GM18511 (cell line): ENCODE measurements around the gene FLT1.

Experiments
- ATAC-seq: cut with Tn5 transposase; IDR thresholded peaks from one replicate; pipeline ENCODE4 v1.9.1; 2021; ENCODE audit warnings: mild to moderate bottlenecking, moderate library complexity; ENCODE audit not compliant: unreplicated experiment

FLT1 gene

GRCh38 chr13:28322256-28322905 lies 172.5 kb downstream of the FLT1 start:
- ATAC-seq: no peak

- no peak for ATAC-seq
Observed at GRCh38 chr13:28321756-28322155, 173.2 kb downstream of the FLT1 start.

- no peak for ATAC-seq
Observed at GRCh38 chr13:28320884-28321574, 173.9 kb downstream of the FLT1 start.

DNA sequence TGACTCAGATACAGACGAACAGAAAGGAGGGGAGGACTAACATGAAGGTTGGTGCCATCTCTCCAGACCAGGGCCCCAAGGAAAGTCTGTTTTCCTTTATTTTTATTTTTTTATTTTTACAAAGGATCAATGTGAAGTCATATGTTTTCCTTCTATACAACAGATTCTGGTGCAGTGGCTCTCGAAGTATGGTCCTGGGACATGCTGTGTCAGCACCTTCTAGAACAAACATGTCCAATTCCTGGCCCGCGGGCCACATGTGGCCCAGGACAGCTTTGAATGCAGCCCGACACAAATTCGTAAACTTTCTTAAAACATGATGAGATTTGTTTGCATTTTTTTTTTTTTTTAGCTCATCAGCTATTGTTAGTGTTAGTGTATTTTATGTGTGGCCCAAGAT lies 174.7 kb downstream of the FLT1 start:
- no peak for ATAC-seq

DNA sequence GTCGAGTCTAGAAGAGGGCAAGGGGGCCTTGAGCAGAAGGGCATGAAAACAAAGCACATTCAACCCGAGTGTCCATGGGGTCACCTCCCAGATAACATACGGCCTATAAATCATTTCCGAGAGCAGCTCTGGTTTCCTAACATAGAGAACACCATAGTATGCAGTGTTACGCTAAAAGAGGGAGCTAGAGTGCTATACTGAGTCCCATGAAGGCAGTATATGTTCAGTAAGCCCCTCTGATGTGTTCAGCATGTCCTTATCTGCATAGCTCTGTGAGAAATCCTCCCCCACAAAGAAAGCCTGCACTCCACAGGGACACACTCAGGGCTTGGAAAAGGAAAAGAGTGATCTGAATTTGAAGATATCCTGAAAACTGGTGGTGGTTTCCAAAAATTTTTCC lies 175.4 kb downstream of the FLT1 start:
- ATAC-seq: no peak

DNA sequence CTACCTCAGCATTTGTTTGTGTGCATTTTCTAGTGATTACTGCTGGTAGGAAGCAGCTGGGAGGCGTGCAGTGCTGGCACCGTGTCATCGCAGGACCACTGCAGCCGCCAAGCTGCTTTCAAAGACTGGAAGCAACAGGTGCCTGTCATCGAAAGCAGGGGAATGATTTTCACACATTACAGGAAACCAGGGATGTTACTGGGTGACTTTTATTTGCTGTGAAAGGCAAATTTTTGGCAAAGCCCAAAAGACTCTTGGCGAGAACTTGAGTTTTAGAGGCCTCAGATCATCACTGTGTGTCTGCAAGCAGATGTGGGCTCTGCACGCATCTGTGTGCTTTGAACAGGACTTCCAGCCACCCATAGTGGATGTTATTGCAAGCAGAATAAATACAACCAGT lies 176.4 kb downstream of the FLT1 start:
- no peak for ATAC-seq

DNA sequence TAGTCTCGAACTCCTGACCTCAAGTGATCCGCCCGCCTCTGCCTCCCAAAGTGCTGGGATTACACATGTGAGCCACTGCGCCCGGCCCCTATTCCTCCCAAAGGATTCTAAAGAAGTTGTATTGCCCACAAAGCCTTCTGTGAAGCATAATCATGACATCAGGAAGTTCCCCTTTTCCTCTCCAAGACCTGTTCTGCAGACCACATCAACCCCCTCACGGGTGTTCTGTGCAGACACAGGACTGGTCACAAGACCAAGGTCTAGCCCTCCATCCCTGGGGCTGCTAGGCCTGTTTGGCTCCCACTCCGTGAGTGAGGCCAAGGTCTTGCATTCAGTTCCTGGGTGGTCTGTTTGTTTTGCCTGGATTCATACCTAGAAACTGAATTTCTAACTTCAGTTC lies 178.1 kb downstream of the FLT1 start:
- ATAC-seq: no peak

GRCh38 chr13:28316129-28316528 lies 178.8 kb downstream of the FLT1 start:
- no peak for ATAC-seq

GRCh38 chr13:28314879-28315278 lies 180.0 kb downstream of the FLT1 start:
- ATAC-seq: no peak

DNA sequence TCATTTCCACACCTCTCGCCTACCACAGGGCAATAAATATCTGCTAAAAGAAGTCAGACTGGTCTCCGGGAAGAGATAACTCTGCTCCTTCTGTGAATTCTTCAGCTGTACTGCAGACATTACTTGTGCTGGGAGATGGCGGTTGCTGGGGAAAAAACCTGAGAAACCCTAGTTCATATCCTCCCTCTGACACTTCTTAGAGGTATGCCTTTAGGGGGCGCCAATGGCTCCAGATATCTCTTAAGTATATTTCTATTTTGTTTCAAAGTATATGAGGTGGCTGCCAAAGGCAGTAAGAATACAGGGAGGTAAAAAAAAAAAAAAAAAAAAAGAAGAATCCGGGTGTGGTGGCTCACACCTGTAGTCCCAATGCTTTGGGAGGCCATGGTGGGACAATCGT lies 181.3 kb downstream of the FLT1 start:
- no peak for ATAC-seq

DNA sequence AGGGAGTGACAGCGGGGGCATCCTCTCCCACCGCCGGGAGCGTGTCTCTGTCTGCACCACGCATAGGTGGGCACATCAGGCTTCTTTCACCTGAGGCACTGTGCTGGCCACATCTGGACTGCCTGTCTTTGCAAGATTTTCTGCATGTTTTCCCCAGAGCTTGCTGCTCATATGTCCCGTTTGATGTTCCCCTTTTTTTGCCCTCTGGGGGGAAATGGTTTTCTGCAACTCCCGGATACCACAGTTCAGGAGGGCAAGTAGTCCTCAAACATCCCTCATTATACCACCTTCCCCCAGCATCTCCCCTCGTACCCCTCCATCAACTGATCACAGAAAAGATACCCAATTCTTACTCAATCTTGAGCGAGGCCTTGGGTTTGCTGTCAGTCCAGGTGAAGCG lies 188.6 kb downstream of the FLT1 start:
- no peak for ATAC-seq

DNA sequence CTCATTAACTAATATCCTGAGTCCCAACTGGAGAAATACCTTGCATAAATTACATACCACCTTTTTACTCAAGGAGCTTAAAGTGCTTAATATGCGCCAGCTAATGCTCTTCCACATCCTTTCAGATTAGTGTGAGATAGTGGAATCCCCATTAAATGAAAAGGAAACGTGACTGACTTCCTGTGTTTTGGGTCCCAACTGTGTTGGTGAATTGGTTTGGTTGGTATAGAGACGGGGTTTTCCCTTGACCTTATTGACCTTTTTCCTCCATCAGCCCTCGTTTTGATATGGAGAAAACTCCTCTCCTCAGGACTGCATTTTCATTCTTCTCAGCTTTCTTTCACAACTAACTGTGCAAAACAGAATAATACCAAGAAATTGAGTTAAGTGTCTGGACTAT lies 193.1 kb downstream of the FLT1 start:
- no peak for ATAC-seq

- no peak for ATAC-seq
Observed at GRCh38 chr13:28299916-28300315, 195.0 kb downstream of the FLT1 start.

- no peak for ATAC-seq
Observed at GRCh38 chr13:28297341-28297740, 197.6 kb downstream of the FLT1 start.

DNA sequence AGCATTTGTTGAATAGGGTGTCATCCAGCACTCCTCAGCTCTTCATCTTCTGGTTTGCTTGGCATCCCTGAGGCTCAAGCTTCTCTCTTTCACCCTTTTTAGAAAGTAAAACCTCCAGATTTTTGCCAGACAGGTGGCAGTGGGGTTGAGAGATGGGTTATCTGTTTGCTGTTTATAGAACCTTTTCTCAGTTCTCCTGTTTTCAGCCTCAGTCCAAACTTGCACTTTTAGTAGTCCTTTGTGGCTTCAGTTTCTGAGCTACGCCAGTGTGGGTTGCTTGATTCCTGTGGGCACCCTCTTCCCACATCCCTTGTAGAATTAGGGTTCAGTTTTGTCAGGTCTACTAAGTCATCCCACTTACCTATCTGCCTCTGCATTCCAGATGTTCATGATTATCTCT lies 208.7 kb downstream of the FLT1 start:
- peak; percentile 60 for ATAC-seq

DNA sequence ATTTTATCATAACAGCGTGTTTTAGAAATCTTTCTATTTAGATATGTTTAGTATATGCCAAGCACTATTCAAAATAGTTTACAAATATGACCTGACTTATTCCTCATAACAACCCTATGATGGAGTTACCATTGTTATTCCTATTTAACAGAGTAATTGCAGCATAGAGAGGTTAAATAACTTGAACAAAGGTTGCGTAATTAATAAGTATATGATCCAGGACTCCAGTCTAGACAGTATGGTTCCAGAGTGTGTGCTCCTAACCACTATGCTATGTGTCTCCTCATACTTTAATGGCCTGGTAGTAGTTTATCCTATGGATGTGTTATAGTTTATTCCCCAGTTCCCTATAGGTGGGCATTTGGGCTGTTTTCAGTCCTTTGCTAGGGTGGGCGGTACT lies 211.3 kb downstream of the FLT1 start:
- ATAC-seq: no peak

DNA sequence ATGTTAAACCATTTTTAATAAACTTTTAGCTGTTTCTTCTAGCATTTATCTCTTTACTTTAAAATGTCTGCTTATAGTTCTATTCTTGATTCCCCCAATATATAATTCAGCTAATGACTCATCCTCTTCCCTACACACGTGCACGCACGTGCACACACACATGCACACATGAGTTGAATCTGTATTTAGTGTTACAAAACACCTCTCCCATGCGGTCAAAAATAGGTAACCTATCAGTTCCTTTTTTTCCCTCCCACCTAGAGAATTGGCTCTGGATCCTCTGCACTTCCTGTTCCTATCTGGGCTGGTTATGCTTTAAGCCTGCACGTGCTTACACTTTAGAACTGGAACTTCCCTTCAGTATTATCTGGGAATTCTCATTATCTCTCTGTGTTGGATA lies 212.5 kb downstream of the FLT1 start:
- ATAC-seq: no peak

DNA sequence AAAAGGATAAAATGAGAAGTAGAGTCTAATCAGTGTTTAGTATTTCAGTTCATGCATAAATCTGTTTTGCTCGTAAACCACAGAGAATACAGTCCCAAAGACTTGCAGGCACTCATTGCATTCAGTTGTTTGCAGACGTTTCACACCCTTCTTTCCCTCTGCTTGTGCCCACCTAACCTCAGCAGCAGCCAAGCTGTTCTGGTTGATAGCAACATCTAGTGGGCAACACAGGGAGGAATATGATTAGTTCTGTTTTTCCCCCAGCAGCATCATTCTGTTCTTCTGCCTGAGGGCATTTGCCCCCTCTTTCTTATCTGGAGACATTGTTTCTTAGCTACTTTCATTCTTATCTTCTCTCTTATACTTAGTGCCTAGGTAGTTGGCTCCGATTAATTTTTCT lies 221.0 kb downstream of the FLT1 start:
- no peak for ATAC-seq

GRCh38 chr13:28271056-28271840 lies 223.7 kb downstream of the FLT1 start:
- no peak for ATAC-seq

DNA sequence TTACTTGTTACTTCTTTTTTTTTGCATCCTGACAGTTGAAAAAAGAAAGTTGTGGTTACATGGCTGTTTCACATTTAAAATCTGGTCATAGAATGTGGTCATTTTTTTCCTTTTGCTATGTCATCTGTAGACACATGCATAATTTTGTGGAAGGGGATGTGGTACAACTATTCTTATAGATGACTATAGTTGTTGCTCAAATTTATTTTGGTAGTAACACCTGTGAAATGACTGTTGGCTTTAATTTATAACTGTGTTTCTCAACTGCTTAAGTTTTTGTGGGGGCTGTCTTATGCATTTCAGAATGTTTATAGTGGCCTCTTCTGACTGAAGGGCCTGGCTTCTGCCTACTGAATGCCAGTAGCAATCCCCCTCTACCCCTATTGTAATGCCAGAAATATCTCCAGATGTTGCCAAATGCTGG lies 226.1 kb downstream of the FLT1 start:
- ATAC-seq: peak; percentile 99

DNA sequence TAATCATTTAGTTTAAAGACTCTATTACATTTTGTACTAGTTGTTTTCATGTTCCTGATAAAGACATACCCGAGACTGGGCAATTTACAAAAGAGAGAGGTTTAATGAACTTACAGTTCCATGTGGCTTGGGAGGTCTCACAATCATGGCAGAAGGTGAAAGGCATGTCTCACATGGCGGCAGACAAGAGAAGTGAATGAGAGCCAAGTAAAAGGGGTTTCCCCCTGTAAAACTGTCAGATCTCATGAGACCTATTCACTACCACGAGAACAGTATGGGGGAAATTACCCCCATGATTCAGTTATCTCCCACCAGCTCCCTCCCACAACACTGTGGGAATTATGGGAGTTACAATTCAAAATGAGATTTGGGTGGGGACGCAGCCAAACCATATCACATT lies 227.4 kb downstream of the FLT1 start:
- no peak for ATAC-seq

DNA sequence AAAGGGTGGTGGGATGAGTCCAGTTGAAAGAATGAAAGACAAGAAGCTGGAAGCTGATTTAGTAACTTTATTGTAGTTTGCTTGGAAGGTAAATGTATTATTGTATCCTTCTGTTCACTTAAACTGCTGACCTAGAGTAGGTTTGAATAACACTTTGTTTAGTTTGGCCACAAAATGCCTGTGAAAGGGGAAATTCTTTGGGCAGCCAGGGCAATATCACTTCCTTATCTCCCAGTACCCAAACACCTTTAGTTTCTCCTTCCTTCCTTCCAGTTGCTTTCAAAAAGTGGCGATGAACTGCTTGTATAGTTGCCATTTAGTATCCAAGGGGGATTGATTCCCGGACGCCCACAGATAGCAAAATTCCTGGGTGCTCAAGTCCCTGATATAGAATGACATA lies 236.5 kb downstream of the FLT1 start:
- ATAC-seq: no peak
